ENCODE measurements around the gene MRTFA.
A peak's percentile ranks its signal among the peaks of the same experiment; 100 is the strongest.

MRTFA gene

DNA sequence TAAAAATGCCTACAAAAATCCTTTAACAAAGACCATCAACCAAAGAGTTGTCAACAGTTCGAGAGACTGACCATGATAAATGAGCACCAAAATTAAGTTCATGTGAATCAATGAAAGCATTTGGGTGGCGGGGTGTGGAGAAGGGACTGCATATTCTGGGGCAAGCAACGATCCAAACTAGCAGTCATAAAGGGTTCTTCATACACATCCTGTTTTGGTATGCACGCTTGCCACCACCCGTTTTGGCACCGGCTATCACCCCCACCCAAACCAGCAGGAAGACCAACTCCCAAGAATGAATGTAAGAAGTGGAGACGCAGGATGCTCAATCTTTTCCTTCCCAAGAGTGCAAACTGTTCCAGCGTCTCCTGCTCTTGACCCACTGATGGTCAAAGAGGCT is 185.3 kb downstream of the MRTFA start:
- peak; percentile 75 for DNase-seq

DNA sequence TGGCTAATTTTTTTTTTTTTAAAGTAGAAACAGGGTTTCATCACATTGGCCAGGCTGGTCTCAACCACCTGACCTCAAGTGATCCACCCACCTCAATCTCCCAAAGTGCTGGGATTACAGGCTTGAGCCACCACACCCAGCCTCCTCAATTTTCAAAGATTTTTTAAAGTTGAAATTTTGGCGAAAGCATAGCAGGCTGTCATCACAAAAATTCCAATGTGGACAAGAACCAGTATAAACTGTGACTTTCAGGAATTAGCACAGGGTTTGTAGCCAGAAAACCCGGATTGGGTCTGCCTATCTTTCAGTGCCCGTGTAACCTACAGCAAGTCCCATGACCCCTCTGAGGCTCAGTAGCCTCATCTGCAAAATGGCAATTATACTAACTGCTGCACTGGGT is 185.9 kb downstream of the MRTFA start:
- DNase-seq: no peak

DNA sequence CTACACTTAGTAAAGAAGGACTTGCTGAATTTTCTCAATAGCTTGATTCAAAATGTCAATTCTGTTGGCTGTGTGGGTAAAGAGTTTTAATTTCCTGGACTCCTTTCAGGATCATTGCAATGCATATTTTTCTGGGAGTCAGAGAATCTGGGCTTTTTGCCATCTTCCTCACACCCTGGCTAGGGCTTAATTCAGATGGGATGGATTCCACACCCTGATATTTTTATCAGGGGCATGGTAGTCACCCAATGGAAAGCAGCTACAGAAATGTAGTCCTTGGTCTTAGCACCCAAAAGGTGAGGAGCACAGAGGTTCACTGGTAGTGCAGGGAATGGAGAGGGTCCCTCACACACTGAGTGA is 186.9 kb downstream of the MRTFA start:
- peak; percentile 86 for DNase-seq

DNA sequence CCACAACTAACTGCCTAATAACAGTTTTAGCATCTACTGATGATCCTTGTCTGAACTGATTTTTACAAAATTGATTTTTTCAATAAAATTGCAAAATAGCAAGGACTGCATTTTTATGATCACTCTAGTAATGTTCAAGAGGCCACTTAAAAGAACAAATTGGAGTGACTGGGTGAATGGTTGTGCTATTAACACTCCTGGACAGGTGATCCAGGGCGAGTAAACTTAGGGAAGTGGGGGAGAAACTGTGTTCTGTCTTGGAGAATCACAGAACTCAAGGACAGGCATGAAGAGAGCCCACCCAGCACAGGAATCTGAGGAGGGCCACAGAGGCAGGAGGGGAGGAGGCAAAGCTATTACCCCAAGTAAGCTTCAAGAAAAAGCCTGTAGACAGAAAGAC is 190.3 kb downstream of the MRTFA start:
- no peak for DNase-seq

DNA sequence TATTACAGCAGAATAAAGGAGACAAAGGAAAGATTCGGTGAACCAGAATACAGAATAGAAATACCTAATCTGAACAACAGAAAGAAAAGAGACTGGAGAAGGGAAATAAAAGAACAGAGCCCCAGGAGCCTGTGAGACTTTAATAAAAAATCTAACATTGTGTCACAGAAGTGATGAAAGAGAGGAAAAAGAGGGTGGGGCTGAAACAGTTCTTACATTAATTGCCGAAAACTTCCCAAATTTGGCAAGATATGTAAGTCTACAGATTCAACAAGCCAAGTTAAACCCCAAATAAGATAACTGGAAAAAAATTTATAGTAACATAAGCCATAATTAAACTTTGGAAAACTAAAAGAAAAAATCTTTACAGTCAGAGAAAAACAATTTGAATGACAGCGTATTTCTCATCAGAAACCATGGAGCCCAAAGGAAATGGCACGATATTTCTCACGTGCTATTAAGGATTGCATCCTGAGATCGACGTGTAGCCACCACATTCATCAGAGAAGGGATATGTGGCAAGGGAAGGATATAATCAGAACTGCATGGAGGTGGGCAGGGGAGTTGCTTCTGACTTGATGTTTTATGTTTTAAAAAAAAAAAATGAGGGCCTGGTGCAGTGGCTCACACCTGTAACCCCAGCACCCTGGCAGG is 192.2 kb downstream of the MRTFA start:
- DNase-seq: no peak

DNA sequence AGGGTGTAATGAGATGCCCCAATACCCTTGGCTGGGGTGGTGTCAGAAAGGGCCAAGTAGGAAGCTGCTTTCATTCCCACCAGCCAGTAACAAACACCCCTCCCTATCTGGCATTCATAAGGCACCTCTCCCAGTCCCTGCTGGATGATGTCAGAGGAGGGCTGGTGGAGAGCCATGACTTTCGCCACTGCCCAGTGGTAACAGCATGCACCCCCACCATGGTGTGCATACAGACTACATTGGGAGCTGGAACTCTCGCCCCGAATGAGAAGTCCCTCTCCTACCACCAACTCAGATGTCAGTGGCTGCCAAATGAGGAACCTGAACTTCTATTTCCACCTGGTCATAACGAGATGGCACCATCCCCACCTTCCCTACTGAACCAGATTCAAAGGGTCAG is 192.8 kb downstream of the MRTFA start:
- no peak for DNase-seq

DNA sequence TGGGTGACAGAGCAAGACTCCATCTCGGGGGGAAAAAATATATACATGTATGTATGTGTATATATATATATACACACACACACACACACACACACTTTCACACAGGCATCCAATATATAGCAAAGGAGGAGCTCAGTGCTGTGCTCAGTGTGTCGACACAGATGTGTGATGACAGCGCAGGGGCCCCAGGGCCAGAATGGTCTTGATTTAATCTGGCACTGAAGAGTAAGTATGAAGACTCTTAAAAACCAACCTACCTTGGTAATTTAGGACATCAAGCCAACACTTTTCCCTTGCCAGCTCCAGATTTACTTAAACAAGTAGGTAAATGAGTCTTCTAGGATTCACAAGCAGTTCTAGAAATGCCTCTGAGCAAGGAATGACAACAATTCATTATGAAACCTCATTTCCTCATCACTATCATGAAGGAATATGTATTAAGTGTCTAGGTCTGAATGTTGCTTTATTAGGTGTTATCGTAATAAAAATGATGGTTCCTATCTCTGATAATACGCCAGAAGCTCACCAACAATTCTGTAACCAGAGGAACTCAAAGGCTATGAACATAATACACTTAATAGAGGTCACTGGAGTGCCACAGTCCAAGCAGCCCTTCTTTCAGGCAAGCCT is 194.6 kb downstream of the MRTFA start:
- DNase-seq: no peak

DNA sequence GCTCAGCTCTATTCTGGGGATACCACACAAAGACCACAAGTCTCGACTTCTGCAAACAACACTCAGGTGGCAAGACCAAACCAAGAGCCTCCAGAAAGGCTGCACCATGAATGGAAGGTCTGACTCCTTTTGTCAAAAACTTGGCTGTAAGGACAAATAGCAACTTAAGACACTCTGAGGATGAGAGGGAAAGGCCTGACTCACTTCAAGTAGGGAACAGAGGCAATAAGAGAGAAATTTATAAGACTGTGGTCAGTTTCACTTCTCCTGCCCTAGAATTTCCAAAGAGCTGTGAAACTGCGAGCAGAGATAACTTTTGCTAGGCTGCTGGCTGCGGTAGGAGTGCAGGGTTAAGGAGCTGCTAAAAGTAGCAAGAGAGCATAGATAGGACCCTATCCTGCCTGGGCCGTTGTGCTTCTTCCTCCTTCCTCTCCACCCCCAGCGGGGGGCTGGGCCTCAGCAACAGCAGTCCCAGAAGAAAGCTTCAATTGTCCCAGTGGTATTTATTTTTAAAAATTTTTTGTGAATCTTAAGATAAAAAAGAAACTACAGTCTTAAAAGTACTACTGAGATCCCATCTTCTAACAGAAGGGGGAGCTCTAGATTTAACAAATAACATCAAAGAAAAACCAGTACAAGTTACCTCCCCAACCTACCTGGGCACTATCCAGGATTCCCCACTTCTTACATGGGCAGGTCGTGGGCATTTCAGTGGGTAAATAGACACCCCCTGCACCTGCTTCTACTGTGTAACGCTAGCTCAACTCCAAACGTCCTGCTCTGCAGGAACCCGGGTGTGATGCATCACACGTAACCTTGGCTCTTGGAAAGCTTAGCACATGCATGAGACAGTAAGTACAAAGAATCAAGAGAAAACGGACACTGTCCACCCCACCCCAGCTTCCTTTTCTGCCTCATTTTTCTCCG is 199.8 kb downstream of the MRTFA start:
- DNase-seq: peak; percentile 48

DNA sequence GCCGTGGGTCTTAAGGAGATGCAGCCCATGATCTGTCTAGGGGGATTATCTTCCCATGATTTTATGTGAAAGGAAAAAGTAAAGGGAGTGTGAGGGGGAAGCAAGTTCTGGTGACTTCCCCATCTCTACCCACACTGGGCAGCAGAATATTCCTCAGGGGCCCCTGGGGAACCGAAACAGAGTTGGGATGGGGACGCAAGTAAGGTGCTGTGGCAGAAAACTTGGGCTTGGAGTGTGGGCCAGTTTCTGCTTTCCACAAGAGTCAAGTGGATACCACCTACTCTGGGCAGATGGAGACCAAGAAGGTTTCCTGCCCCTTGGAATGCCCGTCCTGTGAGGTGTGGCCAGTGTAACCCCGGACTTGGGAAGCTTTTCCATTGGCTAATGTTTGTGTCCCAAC is 201.8 kb downstream of the MRTFA start:
- no peak for DNase-seq

DNA sequence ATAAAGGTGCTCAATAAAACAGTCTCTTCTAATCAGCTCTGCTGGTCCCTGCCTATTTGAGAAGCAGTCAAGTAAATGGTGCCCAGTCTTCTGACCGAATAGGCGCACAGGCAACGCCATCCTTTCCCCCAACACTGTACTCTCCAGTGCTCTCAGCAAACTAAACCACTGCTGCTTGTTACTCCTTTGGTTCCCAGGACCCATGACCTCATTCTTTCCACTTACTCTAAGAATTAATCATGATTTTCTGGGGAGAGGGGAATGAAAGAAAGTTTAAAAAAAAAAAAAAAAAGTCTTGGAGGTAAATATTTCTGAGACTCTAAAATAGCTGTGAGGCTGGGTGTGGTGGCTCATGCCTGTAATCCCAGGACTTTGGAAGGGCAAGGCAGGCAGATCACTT is 202.4 kb downstream of the MRTFA start:
- peak; percentile 49 for DNase-seq

DNA sequence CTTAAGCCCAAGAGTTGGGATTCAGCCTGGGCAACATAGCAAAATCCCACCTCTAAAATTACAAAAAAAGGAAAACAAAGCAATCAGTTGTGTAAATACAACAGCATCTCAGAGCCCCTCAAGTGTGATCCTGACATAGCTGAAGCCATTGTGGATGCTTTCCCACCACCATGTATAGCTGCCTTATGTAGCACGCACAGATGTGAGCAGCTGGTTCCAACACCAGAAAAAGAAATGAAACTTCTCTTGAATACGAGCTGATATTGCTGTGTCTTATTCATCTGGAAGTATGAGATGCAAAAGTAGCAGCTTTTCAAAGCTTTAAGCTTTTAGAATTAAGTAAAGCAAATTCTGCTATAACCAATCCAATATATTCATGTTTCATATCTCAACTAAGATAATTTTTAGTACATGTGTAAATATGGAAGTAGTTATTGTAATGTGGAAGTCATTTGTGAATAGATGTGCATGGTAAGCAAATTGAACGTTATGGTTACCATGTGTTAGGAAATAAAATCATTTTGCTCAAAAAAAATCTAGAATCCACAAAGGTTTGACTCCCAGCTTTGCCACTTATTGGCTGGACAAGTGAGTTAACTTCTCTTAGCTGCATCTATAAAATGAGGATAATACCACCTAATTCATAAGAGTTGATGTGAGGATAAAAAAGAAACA is 203.0 kb downstream of the MRTFA start:
- no peak for DNase-seq

DNA sequence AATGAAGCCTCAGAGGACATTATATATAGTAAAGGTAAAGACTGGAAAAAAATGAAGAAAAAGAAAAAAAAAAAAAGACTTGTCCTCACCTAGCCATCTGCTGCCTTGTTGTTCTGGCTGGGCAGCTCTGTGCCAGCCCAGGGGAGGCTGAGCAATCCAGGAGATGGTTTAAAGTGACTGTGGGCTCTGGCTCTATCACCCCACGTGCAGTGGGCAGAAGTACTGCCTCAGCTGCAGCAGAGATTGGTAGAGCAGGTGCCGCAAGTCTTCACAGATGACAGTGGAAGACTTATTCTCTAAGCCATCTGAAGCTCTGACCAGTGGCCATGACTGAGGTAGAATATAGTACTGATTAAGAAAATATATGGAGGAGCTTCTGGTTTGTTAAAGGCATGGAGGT is 203.9 kb downstream of the MRTFA start:
- no peak for DNase-seq

DNA sequence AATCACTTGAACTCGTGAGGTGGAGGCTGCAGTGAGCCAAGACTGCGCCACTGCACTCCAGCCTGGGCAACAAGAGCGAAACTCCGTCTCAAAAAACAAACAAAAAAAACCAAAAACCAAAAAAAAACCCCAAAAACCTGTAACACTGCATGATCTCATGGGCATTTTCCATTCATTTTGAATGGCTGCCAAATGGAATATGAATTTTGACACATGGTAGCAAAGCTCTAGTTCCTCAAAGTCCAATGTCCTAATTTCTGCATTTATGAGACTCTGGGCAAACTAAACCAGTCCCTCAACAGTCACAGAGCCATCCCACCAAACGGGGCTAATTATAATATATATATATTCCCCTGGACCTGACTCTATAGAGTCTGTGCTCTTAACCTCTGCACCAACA is 204.4 kb downstream of the MRTFA start:
- no peak for DNase-seq

DNA sequence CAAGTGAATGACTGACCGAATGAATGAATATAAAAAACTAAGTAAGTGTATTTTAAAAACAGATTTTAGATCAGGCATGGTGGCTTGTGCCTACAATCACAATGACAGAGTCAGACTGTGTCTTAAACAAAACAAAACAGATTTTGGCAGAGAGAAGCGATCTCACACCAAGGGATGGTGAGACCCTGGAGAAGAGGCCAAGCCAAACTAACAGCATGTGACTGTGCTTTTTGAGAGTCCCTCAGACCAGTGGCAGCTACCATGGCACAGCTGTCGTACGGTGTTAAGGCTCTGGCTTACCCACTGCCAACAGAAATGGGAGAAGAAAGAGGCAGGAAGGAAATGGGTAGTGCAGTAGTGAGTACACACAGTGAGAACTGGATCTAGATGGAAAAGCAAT is 205.5 kb downstream of the MRTFA start:
- DNase-seq: no peak

DNA sequence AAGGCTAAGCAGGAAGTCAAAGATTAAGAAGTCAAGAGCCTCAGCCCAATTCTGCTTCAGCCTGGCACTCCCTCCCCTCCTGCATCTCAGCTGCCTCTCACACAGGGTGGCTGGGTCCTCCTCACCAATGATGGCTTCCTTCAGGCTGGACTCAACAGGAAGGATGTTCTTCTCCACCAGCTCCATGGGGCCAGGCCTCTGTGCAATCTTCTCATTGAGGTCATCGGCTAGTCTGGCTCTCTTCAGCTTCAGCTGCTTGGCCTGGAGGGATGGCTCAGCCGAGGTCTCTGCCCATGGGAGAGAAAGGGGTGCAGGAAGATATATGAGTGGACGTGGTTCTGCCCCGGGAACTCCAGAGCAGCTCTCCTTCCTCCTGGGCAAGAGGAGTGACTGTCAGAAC is 207.0 kb downstream of the MRTFA start:
- no peak for DNase-seq

DNA sequence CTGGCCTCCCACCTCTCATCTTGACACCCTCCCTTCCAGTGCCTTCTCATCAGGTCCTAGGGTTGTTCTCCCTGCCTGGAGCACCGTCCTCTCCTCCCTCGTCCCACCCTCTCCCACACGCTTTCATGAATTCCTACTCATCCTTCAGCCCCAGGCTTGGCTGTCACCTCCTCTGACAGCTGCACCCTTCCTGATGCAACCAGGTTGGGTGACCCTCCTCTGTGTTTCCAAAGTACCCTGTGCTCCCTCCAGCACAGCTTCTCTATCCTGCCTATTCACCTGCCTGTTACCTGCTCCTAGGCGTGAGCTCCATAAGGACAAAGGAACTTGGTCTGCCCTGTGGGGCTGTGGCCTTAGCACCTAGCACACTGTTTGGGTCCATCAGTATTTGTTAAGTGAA is 207.7 kb downstream of the MRTFA start:
- no peak for DNase-seq

DNA sequence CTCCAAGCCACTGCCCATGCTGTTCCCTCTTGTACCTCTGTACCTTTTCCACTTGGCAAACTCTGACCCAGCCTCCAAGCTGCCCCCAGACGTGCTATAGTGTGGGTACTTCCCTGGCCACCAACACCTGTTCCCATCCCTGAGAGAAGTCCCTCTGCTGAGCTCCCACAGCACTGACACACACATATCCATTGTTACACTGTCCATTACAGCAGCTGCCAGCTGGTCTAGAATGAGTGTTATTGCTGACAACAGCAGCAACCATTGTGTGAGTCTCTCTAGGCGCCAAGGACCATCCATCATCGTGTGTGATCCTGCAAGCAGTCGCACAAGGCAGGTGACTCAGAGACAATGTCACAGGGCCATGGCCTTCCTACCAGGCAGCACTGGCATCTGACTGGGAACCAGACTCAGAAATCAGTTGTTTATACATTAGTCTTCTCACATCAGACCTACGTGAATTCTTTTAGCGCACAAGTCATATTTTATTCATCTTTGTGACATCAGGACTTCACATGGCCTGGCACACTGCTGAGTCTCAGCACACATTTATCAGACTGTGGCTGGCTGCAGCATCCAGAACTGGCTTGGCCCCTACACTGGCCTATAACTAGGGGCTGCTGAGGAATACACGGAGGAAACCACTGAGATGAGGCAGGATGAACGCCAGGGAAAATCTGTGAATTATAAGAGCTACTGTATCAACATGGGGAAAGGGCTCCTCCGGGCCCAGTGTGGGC is 209.8 kb downstream of the MRTFA start:
- DNase-seq: no peak

DNA sequence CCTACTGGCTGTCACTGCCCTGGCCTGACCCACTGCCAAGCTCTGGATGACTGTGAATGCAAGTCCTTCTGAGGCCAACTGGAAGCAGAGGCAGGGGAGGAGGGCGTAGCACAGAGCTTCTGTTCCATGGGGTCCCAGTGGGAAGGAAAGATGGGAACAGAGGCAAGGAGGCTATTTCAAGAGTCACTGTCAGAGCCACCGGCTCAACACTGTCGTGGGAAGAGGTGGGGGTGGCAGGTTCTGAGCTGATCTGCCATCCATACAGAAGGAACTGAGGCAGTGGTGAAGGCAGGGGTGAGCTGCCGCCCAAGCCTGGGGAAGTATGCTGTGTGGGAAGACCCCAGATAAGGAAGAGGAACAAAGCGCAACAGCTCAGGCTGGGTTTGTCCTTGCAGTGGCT is 211.4 kb downstream of the MRTFA start:
- DNase-seq: no peak

DNA sequence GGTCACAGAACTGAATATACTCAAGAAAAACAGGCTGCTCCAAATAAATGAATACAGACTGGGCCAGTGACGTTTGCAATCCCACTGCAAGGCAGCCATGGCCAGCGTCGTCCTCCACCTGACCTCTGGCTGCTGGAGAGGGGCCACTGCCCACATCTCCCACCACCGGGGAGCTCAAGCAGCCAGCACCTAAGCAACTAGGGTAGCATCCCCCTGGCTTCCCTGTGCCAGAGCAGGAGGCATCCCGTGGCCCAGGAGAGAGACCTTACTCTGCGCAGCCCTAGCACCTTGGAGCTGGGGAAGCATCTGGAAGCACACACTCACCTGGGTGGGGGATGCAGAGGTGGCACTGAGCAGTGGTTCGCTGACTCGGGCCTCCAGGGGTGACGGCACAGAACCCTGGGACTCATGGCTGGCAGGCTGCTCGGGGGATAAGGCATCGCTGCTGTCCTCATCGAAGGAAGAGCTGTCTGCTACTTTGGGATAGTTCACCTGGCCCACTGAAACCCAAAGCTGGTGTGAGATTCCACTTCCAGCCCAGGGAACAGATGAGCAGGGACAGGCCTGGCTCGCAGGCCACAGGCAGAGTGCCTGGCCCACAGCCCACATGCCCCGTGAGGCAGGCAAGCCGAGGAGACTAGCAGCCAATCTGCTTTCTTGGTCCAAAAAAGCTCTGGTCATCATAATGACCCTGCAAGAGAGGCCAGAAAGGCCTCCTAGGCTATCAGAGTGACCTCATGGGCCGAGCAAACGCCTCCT is 212.5 kb downstream of the MRTFA start:
- DNase-seq: no peak

DNA sequence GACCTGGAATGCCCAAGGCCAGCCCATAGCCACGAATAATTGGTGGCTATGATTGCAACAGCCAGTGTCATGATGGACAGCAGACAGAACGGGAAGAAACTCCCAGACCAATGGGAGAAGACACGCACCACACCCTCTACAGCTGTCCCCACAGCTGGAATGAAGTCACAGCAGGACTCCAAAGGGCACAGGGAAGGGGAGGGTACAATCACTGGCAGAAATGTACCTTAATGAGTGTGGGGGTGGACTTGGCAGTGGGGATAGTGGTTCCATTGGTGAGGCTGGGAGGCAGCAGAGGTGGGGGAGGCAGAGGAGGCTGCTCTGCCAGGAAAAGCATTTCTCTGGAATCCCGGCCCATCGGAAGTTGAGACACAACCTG is 213.2 kb downstream of the MRTFA start:
- DNase-seq: no peak

DNA sequence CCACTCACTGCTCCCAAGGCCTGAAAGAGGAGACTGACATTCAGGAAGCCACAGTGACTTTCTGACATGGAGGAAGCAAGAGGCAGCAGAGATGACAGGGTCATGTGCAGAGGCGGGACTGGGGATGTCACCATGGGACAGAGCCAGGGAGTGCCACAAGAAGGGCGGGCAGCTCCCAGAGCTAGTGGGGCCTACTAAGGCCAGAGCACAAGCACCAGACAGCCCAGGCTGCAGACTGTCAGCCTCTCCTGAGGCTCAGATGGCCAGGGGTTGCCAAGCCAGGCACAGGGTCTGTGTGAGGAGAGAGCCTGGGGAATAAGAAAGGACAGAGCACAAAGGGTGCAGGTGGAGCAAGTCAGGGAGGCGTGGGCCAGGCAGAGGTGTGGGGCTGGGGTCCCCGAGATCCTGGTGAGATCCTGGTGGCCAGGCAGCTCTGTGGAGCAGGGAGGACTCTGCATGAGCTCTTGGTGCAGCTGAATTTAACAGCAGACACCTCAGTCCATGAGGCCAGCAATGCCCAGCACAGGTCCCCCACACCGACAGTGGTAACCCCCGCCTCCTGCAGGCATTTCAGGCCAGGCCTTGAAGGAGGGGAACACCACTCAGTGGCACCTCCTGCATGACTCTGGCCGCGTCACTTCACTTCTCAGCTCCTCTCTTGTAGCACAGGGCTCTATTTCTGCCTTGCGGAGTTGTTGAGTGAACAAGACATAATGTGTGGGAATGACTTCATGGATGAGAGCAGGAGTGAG is 213.8 kb downstream of the MRTFA start:
- no peak for DNase-seq

Measured in fibroblast of skin of right biceps (primary cell).